DND-41 (cell line): ENCODE results near the gene LLGL1.
A peak's percentile ranks its signal among the peaks of the same experiment; 100 is the strongest.

ENCODE experiments used
- ATAC-seq: fragments of 200-7000 bp; cut with Tn5 transposase; 3 replicates; pipeline ENCODE4 v1.9.1; 2021; ENCODE audit warnings: low read depth; ENCODE audit not compliant: insufficient read depth
- DNase-seq: peaks from one replicate; pipeline ENCODE4 v3.0.0-alpha.2; 2020
- H2AFZ ChIP-seq: 2 replicates; pipeline ENCODE4 v1.6.0; 2012; ENCODE audit warnings: low read depth, low read length
- H3K27ac ChIP-seq: 2 replicates; pipeline ENCODE4 v1.5.1; 2012; ENCODE audit warnings: low read length, inconsistent platforms
- H3K27me3 ChIP-seq: fragments of 200-600 bp; sonication (generic); 2 replicates; pipeline ENCODE4 v1.6.0; 2012; ENCODE audit warnings: low read length, mild to moderate bottlenecking, inconsistent platforms; ENCODE audit not compliant: insufficient read depth, poor library complexity
- H3K36me3 ChIP-seq: 2 replicates; pipeline ENCODE4 v1.5.1; 2012; ENCODE audit warnings: low read length, inconsistent platforms; ENCODE audit not compliant: insufficient read depth
- H3K4me1 ChIP-seq: 2 replicates; pipeline ENCODE4 v1.5.1; 2012; ENCODE audit warnings: mild to moderate bottlenecking, low read length; ENCODE audit not compliant: insufficient read depth
- H3K4me2 ChIP-seq: 2 replicates; pipeline ENCODE4 v1.6.0; 2012; ENCODE audit warnings: mild to moderate bottlenecking, moderate library complexity, low read length, inconsistent platforms; ENCODE audit not compliant: insufficient read depth
- H3K4me3 ChIP-seq, 2 experiments: fragments of 200-600 bp in 1 of 2; shearing (Covaris generic) in 1 of 2; 2 replicates each; pipeline ENCODE4 v1.5.1; 2012 to 2016; ENCODE audit warnings: inconsistent platforms in 2 of 2, low read length in 2 of 2, mild to moderate bottlenecking in 2 of 2, low read depth in 1 of 2, moderate library complexity in 1 of 2
- H3K79me2 ChIP-seq: 2 replicates; pipeline ENCODE4 v1.6.0; 2012; ENCODE audit warnings: low read length, inconsistent platforms; ENCODE audit not compliant: insufficient read depth
- H3K9ac ChIP-seq: 2 replicates; pipeline ENCODE4 v1.6.0; 2012; ENCODE audit warnings: low read depth, mild to moderate bottlenecking, inconsistent platforms, low read length, moderate library complexity
- H3K9me3 ChIP-seq: 2 replicates; pipeline ENCODE4 v1.5.1; 2012; ENCODE audit warnings: low read length, moderate library complexity, mild to moderate bottlenecking, inconsistent platforms; ENCODE audit not compliant: insufficient read depth, severe bottlenecking
- H4K20me1 ChIP-seq: 2 replicates; pipeline ENCODE4 v1.6.0; 2012; ENCODE audit warnings: low read length; ENCODE audit not compliant: insufficient read depth
- EZH2 ChIP-seq: IDR thresholded peaks from 3 replicates; pipeline ENCODE4 v1.6.1; 2012; ENCODE audit warnings: borderline replicate concordance, low read depth, mild to moderate bottlenecking, moderate library complexity, low read length, inconsistent platforms; ENCODE audit not compliant: severe bottlenecking
- TF ChIP-seq, protein P1 (sequence below): IDR thresholded peaks from 2 replicates; pipeline ENCODE4 v1.5.1; 2012; ENCODE audit warnings: borderline replicate concordance, low read length, moderate library complexity, mild to moderate bottlenecking; ENCODE audit not compliant: poor library complexity, severe bottlenecking; ENCODE audit errors: extremely low read depth

Gene LLGL1

DNA sequence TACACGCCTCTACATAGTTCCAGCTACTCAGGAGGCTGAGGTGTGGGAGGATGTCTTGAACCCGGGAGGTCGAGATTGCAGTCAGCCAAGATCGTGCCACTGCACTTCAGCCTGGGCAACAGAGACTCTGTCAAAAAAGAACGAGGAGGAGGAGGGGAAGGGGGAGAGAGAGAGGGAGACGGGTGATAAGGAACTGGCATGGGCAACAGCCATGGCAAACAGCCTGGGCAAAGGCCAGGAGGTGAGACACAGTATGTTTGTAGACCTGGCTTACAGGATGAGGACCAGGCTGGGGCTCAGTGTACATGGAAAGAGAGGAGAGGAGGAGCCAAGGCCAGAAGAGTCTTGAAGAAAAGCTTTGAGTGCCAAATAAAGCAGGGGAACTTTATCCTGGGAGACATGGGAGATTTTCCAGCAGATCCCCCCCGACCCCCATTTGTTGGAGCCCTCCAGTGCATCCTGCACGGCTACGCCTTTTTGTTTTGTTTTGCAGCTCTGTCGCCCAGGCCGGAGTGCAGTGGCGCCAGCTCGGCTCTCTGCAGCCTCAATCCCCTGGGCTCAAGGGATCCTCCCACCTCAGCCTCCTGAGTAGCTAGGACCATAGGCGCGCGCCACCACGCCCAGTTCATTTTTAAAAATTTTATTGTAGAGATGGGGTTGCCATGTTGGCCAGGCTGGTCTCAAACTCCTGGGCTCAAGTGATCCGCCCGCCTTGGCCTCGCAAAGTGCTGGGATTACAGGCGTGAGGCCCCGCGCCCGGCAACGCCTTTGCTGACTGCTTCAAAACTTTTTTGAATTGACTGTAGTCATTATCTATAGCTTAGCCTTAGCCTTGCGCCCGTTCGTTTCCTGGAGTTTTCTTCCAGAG lies 43.1 kb upstream of the LLGL1 start:
- no peaks in the 10 kb centered on the region for H3K27me3 ChIP-seq
- ATAC-seq (no peak), DNase-seq (peak; percentile 21)
- peak overlapping the region; percentile 95 for H3K27ac ChIP-seq
- TF ChIP-seq EZH2, result no peak
- peak overlapping the region; percentile 36 to 94 for H3K4me3 ChIP-seq
- peaks cover 40% of the 10 kb centered on the region for H3K79me2 ChIP-seq
- H3K9me3 ChIP-seq, result no peaks in the 10 kb centered on the region
- H4K20me1 ChIP-seq, result peaks cover 34% of the 10 kb centered on the region
- H3K4me2 ChIP-seq, result peak overlapping the region; percentile 87
- peak overlapping the region; percentile 81 for H3K9ac ChIP-seq
- H3K4me1 ChIP-seq, result peaks cover 46% of the 10 kb centered on the region
- peak overlapping the region; percentile 86 for H2AFZ ChIP-seq
- H3K36me3 ChIP-seq, result peaks cover 31% of the 10 kb centered on the region

DNA sequence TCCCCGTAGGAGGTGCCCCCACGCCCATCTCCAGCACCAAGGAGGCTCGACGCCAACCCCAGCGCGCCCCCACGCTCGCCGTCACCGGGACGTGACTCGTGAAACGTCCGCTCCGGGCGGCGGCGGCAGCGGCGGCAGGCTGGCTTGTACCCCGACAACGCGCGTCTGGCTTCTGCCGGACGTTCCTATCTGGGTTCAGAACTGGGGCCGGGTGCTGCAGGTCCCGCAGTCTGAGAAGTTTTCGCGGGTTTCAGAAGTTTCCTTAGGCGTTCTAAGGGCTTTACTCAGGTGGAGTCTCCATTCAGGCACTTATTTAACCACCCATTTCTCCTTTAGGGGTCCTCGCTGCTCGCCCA lies 42.5 kb upstream of the LLGL1 start:
- peak overlapping the region; percentile 81 for H3K9ac ChIP-seq
- no peaks in the 10 kb centered on the region for H3K27me3 ChIP-seq
- peaks cover 52% of the 10 kb centered on the region for H3K4me1 ChIP-seq
- H2AFZ ChIP-seq, result peak overlapping the region; percentile 86
- peak overlapping the region; percentile 36 to 94 for H3K4me3 ChIP-seq
- peak overlapping the region; percentile 87 for H3K4me2 ChIP-seq
- peaks cover 37% of the 10 kb centered on the region for H3K36me3 ChIP-seq
- peak; percentile 57 for ATAC-seq
- TF ChIP-seq EZH2, result no peak
- TF ChIP-seq, protein P1, sequence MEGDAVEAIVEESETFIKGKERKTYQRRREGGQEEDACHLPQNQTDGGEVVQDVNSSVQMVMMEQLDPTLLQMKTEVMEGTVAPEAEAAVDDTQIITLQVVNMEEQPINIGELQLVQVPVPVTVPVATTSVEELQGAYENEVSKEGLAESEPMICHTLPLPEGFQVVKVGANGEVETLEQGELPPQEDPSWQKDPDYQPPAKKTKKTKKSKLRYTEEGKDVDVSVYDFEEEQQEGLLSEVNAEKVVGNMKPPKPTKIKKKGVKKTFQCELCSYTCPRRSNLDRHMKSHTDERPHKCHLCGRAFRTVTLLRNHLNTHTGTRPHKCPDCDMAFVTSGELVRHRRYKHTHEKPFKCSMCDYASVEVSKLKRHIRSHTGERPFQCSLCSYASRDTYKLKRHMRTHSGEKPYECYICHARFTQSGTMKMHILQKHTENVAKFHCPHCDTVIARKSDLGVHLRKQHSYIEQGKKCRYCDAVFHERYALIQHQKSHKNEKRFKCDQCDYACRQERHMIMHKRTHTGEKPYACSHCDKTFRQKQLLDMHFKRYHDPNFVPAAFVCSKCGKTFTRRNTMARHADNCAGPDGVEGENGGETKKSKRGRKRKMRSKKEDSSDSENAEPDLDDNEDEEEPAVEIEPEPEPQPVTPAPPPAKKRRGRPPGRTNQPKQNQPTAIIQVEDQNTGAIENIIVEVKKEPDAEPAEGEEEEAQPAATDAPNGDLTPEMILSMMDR, result no peak
- no peaks in the 10 kb centered on the region for H3K9me3 ChIP-seq
- H4K20me1 ChIP-seq, result peaks cover 40% of the 10 kb centered on the region
- peak; percentile 86 for DNase-seq
- peaks cover 46% of the 10 kb centered on the region for H3K79me2 ChIP-seq
- peak overlapping the region; percentile 95 for H3K27ac ChIP-seq

DNA sequence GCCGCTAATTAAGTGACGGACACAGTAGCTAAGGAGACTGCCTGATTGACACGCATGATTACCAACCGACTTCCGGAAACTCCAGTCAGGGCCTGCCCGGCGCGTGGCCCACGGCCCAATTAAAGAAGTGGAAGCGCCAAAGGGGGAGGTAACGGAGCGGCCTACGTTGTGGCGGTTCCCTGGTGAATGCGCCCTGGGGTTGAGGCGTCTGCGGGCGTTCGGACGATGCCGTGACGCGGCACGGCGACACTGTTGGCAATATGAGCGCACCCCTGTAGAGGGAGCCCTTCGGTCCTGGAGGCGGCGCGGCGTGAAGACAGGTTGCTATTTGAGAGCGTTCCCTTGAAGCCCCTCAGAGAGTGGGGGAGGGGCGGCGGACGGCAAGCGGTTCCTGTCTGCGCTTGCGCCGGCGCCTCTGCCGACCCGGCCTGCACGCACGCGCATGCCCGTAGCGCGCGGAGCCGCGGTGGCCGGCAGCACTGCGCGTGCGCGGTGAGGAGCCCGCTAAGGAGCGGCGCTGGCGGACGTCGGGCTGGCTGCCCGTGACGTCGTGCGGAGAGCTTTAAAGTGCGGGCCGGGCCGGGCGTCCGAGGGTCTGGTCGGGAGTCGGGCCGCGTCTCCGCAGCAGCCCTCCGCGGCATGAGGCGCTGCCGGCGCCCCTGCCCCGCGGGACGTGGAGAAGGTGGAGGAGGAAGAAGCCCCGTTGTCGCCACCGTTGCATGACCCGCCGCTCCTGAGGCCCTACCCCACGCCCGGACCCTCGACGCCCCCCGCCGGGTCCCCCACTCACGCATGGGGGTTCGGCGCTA lies 41.9 kb upstream of the LLGL1 start, which contains the start of gene ALKBH5:
TSS of gene ALKBH5 (plus strand) at position 495 of the 809 bp plus-strand sequence. CDS start 416 bp downstream, outside the sequence.
- Histone ChIP-seq H3K4me1 (peaks cover 58% of the 10 kb centered on the region), H3K27ac (peak within 1 kb of the TSS; percentile 95), H3K9ac (peak within 1 kb of the TSS; percentile 81), H3K4me2 (peak within 1 kb of the TSS; percentile 97), H4K20me1 (peaks cover 46% of the 10 kb centered on the region), H3K4me3 (peak within 1 kb of the TSS; percentile 42 to 94), H3K36me3 (peaks cover 43% of the 10 kb centered on the region), H2AFZ (peak within 1 kb of the TSS; percentile 86), H3K27me3 (no peaks in the 10 kb centered on the region), H3K79me2 (peaks cover 51% of the 10 kb centered on the region), H3K9me3 (no peaks in the 10 kb centered on the region)
- ATAC-seq (peak; percentile 88), DNase-seq (peak; percentile 99)
- no peak for TF ChIP-seq EZH2
- TF ChIP-seq, protein P1, result peak; percentile 76
